Smooth muscle cell (in vitro differentiated cells): ENCODE results near the gene ACP7. TPM values are rescaled to one million over a fixed set of nuclear protein-coding genes. Genes with fewer than 3 reads are reported as not detected.
"Not testable (repeated sequence)": the region's sequence is repeated elsewhere in the genome, so short reads cannot be mapped to it uniquely, and the experiment has no call there.

Experiments used
- DNase-seq: peaks from one replicate; lab custom pipeline; 2025; ENCODE audit not compliant: unreplicated experiment; lab: John Stamatoyannopoulos, UW
- H2AFZ ChIP-seq: fragments of 200-600 bp; sonication (generic); 2 replicates; pipeline ENCODE4 v1.6.0; 2016; ENCODE audit warnings: antibody characterized with exemption, low read depth, mild to moderate bottlenecking
- H3F3A ChIP-seq: fragments of 200-600 bp; sonication (generic); 2 replicates; pipeline ENCODE4 v1.6.0; 2017; ENCODE audit warnings: antibody characterized with exemption, low read depth
- H3K27ac ChIP-seq: fragments of 200-600 bp; sonication (generic); 2 replicates; pipeline ENCODE4 v1.5.1; 2016; ENCODE audit warnings: low read depth, mild to moderate bottlenecking
- H3K27me3 ChIP-seq: fragments of 200-600 bp; sonication (generic); 2 replicates; pipeline ENCODE4 v1.6.1; 2016; ENCODE audit warnings: low read depth, mild to moderate bottlenecking
- H3K36me3 ChIP-seq: fragments of 200-600 bp; sonication (generic); 2 replicates; pipeline ENCODE4 v1.5.1; 2016; ENCODE audit warnings: low read depth
- H3K4me1 ChIP-seq: fragments of 200-600 bp; sonication (generic); 2 replicates; pipeline ENCODE4 v1.5.1; 2016; ENCODE audit warnings: low read depth
- H3K4me2 ChIP-seq: fragments of 200-600 bp; sonication (generic); 2 replicates; pipeline ENCODE4 v1.6.0; 2016; ENCODE audit warnings: mild to moderate bottlenecking
- H3K4me3 ChIP-seq: fragments of 200-600 bp; sonication (generic); 2 replicates; pipeline ENCODE4 v1.5.1; 2016; ENCODE audit warnings: mild to moderate bottlenecking
- H3K79me2 ChIP-seq: fragments of 200-600 bp; sonication (generic); 2 replicates; pipeline ENCODE4 v1.6.0; 2016; ENCODE audit warnings: low read depth, mild to moderate bottlenecking
- H3K9ac ChIP-seq: fragments of 200-600 bp; sonication (generic); 2 replicates; pipeline ENCODE4 v1.6.0; 2016; ENCODE audit warnings: low read depth
- H3K9me3 ChIP-seq: fragments of 200-600 bp; sonication (generic); replicated peaks from 2 replicates; pipeline ENCODE4 v1.5.1; 2016; ENCODE audit warnings: low read depth
- H4K20me1 ChIP-seq: fragments of 200-600 bp; sonication (generic); 2 replicates; pipeline ENCODE4 v1.6.0; 2016; ENCODE audit warnings: low read depth
- WGBS: methylation state at CpG from one replicate; pipeline ENCODE4 v1.1.7; 2016; ENCODE audit warnings: low lambda C conversion rate; 5-methylcytosine and 5-hydroxymethylcytosine counted together
- polyA plus RNA-seq: library from polyadenylated mRNA; unstranded; fragments of >200 nt; fragmentation: Nextera tagmentation; extraction: Ambion mirVana; gene quantifications from 2 replicates; pipeline ENCODE4 v1.2.1, GENCODE V29; 2016
- total RNA-seq: library from RNA; depleted of rRNA; stranded (reverse); fragments of >200 nt; gene quantifications from 2 replicates; pipeline ENCODE4 v1.2.3, GENCODE V29; 2014
- TF ChIP-seq, protein P1 (sequence below): fragments of 200-600 bp; sonication (generic); IDR thresholded peaks from 2 replicates; pipeline ENCODE4 v1.5.1; 2017; ENCODE audit warnings: borderline replicate concordance, mild to moderate bottlenecking, antibody characterized with exemption; ENCODE audit not compliant: insufficient read depth, poor library complexity, severe bottlenecking

The ACP7 gene
- total and polyA plus RNA-seq, 2 experiments from 2014 or later = 2.2 TPM; not detected in 1

DNA sequence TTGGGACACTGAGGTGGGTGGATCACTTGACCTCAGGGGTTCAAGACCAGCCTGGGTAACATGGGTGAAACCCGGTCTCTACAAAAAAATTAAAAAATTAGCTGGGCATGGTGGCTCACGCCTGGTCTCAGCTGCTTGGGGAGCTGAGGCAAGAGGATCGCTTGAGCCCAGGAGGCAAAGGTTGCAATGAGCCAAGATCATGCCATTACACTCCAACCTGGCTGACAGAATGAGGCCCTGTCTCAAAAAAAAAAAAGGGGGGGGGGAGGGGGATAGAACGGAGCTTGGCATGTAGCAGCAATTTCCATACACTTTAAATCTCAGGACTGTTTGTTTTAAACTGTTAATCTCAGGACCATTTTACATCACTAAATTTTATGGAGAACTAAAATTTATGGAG lies 2.2 kb downstream of the ACP7 start:
- no peak overlapping the region for H3K27ac ChIP-seq
- peaks cover 75% of the 10 kb centered on the region for H3K27me3 ChIP-seq
- no peak for DNase-seq
- H3K36me3 ChIP-seq = no peaks in the 10 kb centered on the region
- TF ChIP-seq, protein P1, sequence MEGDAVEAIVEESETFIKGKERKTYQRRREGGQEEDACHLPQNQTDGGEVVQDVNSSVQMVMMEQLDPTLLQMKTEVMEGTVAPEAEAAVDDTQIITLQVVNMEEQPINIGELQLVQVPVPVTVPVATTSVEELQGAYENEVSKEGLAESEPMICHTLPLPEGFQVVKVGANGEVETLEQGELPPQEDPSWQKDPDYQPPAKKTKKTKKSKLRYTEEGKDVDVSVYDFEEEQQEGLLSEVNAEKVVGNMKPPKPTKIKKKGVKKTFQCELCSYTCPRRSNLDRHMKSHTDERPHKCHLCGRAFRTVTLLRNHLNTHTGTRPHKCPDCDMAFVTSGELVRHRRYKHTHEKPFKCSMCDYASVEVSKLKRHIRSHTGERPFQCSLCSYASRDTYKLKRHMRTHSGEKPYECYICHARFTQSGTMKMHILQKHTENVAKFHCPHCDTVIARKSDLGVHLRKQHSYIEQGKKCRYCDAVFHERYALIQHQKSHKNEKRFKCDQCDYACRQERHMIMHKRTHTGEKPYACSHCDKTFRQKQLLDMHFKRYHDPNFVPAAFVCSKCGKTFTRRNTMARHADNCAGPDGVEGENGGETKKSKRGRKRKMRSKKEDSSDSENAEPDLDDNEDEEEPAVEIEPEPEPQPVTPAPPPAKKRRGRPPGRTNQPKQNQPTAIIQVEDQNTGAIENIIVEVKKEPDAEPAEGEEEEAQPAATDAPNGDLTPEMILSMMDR = no peak
- no peak overlapping the region for H3K9ac ChIP-seq
- H3K4me1 ChIP-seq = no peaks in the 10 kb centered on the region
- no peak overlapping the region for H3K4me2 ChIP-seq
- WGBS = 88% methylated on average over 4 of the region's 4 CpGs
- H3K4me3 ChIP-seq = no peak overlapping the region
- H3K79me2 ChIP-seq = no peaks in the 10 kb centered on the region
- H2AFZ ChIP-seq = no peak overlapping the region
- no peaks in the 10 kb centered on the region for H3K9me3 ChIP-seq
- no peaks in the 10 kb centered on the region for H3F3A ChIP-seq
- no peaks in the 10 kb centered on the region for H4K20me1 ChIP-seq

DNA sequence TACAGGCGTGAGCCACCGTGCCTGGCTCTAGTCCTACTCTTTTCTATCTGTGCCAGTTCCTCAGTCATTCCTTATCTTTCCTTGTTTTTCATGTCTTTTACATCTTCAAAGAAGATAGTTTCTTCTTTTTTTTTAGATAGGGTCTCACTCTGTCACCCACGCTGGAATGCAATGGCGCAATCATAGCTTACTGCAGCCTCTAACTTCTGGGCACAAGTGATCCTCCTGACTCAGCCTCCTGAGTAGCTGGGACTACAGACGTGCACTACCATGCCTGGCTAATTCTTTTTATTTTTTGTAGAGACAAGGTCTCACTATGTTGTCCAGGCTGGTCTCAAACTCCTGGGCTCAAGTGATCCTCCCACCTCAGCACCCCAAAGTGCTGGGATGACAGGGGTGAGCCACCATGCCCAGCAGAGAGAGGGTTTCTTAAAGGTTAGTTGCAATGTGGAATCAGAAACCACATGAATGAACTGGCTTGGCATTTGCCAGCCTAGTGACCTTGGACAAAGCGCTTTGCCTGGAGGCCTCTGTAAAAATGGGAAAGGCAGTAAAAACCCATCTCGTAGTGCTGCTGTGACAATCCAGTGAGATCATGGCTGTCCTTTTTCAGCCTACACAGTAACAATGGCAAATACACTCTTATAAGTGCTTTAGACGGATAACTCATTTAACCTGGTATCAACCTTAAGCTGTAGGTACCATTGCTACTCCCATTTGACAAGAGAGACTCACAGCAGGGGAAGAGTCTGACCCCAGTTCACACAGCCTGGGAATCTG lies 3.9 kb downstream of the ACP7 start:
- no peak overlapping the region for H3K4me3 ChIP-seq
- peaks cover 65% of the 10 kb centered on the region for H3K27me3 ChIP-seq
- H3K9me3 ChIP-seq = no peaks in the 10 kb centered on the region
- H3K4me1 ChIP-seq = no peaks in the 10 kb centered on the region
- H4K20me1 ChIP-seq = no peaks in the 10 kb centered on the region
- no peak overlapping the region for H3K4me2 ChIP-seq
- H3K79me2 ChIP-seq = no peaks in the 10 kb centered on the region
- H3F3A ChIP-seq = no peaks in the 10 kb centered on the region
- TF ChIP-seq, protein P1 = no peak
- WGBS = 86% methylated on average over 8 of the region's 8 CpGs
- no peak overlapping the region for H2AFZ ChIP-seq
- H3K27ac ChIP-seq = no peak overlapping the region
- no peaks in the 10 kb centered on the region for H3K36me3 ChIP-seq
- DNase-seq = no peak
- no peak overlapping the region for H3K9ac ChIP-seq

DNA sequence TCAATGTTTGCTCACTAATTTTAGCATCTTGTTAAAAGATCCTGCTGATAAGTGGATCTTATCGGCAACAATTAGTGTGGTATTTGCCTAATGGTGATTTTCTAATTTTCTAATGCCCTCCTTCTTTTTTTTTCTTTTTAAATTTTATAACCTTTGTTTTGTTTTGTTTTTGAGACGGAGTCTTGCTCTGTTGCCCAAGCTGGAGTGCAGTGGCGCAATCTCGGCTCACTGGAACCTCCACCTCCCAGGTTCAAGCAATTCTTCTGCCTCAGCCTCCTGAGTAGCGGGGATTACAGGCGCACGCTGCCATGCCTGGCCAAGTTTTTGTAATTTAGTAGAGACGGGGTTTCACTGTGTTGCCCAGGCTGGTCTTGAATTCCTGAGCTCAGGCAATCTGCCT lies 5.8 kb downstream of the ACP7 start:
- not testable (repeated sequence) for H2AFZ ChIP-seq, H4K20me1 ChIP-seq, H3K4me2 ChIP-seq, H3K4me3 ChIP-seq, H3K79me2 ChIP-seq, H3K4me1 ChIP-seq, H3K9me3 ChIP-seq, H3K9ac ChIP-seq, H3K36me3 ChIP-seq, DNase-seq, H3K27ac ChIP-seq, H3F3A ChIP-seq
- WGBS = 83% methylated on average over 8 of the region's 8 CpGs
- peaks cover 46% of the 10 kb centered on the region for H3K27me3 ChIP-seq

DNA sequence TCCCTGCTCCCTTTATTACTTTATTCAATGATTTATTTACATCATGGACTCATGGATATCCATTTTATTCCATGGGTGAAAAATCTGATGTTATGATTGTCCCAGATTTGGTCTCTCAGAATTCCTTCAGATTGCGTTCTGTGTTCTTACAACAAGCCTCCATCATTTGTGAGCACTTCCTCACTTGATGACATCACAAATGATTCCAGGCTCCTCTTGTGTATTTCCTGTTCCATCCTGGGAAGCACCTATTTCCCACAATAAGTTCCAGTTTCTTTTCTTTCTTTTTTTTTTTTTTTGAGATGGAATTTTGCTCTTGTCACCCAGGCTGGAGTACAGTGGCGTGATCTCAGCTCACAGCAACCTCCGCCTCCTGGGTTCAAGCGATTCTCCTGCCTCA lies 6.7 kb downstream of the ACP7 start:
- Histone ChIP-seq H3K36me3 (no peaks in the 10 kb centered on the region), H3K4me1 (no peaks in the 10 kb centered on the region), H3F3A (no peaks in the 10 kb centered on the region), H3K27ac (no peak overlapping the region), H2AFZ (no peak overlapping the region), H3K9me3 (no peaks in the 10 kb centered on the region), H3K4me2 (no peak overlapping the region), H3K79me2 (no peaks in the 10 kb centered on the region), H4K20me1 (no peaks in the 10 kb centered on the region), H3K9ac (no peak overlapping the region), H3K27me3 (peaks cover 37% of the 10 kb centered on the region), H3K4me3 (no peak overlapping the region)
- no peak for DNase-seq
- TF ChIP-seq, protein P1 = no peak
- WGBS = 89% methylated on average over 3 of the region's 4 CpGs

DNA sequence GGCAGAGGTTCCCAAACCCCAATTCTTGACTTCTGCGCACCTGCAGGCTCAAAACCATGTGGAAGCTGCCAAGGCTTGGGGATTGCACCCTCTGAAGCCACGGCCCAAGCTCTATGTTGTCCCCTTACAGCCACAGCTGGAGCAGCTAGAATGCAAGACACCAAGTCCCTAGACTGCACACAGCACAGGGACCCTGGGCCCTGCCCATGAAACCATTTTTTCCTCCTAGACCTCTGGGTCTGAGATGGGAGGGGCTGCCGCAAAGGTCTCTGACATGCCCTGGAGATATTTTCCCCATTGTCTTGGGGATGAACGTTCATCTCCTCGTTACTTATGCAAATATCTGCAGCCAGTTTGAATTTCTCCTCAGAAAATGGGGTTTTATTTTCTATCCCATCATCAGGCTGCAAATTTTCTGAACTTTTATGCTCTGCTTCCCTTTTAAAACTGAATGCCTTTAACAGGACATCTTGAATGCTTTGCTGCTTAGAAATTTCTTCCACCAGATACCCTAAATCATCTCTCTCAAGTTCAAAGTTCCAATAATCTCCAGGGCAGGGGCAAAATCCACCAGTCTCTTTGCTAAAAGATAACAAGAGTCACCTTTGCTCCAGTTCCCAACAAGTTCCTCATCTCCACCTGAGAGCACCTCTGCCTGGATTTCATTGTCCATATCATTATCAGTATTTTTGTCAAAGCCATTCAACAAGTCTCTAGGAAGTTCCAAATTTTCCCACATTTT lies 11.8 kb downstream of the ACP7 start:
- not testable (repeated sequence) for H4K20me1 ChIP-seq, H3K4me2 ChIP-seq, H3K9ac ChIP-seq, H3K4me3 ChIP-seq, H3K9me3 ChIP-seq, H3K79me2 ChIP-seq, H2AFZ ChIP-seq, H3K36me3 ChIP-seq, H3K4me1 ChIP-seq, DNase-seq, H3K27ac ChIP-seq, H3F3A ChIP-seq
- H3K27me3 ChIP-seq = peaks cover 23% of the 10 kb centered on the region
- 69% methylated on average over 5 of the region's 5 CpGs for WGBS
